NB4 (cell line): ENCODE data around the gene OR5W2.

Experiments
- MYC ChIP-seq: IDR thresholded peaks from 2 replicates; pipeline ENCODE4 v1.6.1; 2011; ENCODE audit warnings: low read depth, low read length
- TF ChIP-seq, protein P1 (sequence below): IDR thresholded peaks from one replicate; pipeline ENCODE4 v1.5.1; 2012; ENCODE audit warnings: low read depth, low read length

DNA sequence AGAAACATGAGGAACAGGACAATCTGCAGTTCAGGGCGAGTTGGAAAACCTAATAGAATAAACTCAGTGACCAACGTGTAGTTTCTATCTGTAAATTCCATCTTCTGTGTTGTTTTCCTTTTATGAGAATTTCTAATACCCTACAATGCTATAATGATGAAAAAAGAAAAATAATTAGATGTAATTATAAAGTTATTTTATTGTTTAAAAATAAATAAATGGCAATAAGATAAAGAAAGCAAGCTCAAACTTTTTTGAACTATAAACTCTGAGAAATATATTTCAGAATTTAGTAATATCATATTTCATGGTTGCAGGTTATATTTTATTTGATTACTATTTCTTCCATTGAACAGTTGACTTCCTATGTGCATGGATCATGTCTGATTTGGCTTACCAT, 21.9 kb upstream of the OR5W2 start, which contains the start of gene OR5I1:
- TF ChIP-seq, protein P1, sequence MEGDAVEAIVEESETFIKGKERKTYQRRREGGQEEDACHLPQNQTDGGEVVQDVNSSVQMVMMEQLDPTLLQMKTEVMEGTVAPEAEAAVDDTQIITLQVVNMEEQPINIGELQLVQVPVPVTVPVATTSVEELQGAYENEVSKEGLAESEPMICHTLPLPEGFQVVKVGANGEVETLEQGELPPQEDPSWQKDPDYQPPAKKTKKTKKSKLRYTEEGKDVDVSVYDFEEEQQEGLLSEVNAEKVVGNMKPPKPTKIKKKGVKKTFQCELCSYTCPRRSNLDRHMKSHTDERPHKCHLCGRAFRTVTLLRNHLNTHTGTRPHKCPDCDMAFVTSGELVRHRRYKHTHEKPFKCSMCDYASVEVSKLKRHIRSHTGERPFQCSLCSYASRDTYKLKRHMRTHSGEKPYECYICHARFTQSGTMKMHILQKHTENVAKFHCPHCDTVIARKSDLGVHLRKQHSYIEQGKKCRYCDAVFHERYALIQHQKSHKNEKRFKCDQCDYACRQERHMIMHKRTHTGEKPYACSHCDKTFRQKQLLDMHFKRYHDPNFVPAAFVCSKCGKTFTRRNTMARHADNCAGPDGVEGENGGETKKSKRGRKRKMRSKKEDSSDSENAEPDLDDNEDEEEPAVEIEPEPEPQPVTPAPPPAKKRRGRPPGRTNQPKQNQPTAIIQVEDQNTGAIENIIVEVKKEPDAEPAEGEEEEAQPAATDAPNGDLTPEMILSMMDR = no peak
- no peak for TF ChIP-seq MYC
